Stimulated activated CD4-positive, alpha-beta T cell treated with anti-CD3 and anti-CD28 coated beads, Interleukin-15, amount 100 ng/mL, for 1 hour (primary cell): ENCODE data around the gene REG3G.

ENCODE experiments used
- DNase-seq, 2 donors: peaks; one replicate each; pipeline ENCODE4 v3.0.0-alpha.2; 2020; ENCODE audit warnings: low read depth in 1 of 2, low spot score in 1 of 2

Gene REG3G

DNA sequence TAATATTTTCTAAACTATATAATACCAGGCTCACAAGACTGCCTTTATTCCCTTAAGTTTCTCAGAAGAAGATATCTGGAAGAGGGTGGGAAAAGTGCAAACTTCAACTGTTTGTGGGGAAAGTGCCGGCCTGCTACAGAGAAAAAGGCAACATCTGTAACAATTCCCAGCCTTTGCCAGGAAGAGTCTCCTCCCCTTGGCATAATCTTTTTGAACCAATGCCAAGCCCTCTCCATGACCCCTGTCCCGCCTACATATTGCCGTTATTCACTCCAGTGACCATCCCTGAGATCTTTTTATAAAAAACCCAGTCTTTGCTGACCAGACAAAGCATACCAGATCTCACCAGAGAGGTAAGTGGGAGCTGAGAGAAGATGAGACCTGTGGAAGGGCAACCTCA lies at the start of gene REG3G:
Gene REG3G, plus strand, starts transcription at position 282 of the 400 bp plus-strand sequence. CDS start 392 bp downstream, outside the sequence.
- no peak for DNase-seq

DNA sequence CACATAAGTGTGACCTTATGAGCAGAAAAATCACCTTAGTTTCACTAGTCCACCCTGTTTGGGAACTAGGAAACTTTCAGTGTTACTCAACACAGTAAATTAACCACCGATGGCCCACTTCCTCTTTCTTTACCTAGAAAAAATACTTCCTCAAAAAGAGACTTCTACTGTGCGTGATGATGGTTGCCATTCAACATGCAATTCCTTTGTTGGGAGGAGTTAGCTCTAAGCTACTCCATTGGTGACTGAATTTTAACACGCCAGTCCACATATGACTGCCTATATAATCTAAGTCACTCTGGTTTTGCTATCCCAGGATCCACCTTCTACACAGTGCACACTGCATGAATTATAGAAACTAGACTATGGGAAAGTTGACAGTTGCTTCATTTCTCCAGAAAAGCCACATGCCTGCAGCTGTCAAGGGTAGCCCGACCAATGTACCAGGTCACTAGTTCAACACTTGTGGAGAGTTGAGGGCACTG lies 47.8 kb upstream of the REG3G start:
- DNase-seq = no peak

DNA sequence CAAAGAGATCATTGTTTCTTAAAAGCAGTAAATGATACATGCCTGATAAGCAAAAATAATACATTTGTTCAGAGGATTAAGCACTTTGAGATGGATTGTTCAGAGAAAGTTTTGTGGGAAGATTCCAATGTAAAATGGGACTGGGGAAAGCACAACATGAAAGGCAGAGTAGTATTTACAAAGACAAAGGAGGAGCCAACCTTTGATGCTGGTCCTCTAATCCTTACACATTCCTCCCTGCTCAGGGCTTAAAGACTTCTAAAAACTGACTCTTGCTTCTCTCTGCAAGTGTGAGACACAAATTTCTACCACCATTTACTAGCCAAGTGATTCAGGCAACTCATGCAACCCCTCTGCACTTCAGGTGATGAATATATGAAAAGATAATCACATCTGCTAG lies 47.2 kb upstream of the REG3G start:
- no peak for DNase-seq

DNA sequence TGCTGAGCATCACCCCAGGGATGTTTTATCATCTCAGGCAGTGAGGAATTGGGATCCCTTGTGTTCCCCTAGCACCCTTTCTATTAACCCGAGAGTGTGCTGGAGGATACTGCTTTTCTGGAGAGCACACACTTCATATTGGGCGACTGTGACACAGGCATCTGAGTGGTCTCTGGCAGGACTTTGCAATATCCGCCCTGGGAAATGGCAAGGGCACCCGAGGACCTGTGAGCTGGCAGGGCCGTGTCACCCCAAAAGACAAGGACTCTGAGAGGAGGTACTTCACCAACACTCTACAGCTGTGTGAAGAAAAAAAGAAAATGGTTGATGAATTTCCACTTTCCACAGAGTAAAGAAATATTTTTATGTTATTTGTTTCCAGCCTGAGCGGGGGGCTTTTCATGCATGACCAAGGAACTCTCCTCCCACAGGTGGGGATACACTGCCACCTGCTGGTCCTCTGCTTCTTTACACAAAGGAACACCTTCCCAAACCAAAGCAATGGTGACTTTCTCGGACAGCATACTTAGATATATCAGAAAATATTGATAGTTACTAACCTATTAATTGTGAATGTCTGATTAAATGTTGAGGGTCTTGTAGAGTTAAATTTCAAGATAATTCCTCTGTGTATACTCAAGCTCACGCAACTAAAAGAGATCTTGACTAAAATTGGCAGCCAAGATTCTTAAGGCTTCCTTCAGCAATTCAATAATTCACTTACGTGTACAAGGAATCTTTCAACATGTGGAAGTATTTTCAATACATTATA lies 45.9 kb upstream of the REG3G start:
- DNase-seq = no peak

DNA sequence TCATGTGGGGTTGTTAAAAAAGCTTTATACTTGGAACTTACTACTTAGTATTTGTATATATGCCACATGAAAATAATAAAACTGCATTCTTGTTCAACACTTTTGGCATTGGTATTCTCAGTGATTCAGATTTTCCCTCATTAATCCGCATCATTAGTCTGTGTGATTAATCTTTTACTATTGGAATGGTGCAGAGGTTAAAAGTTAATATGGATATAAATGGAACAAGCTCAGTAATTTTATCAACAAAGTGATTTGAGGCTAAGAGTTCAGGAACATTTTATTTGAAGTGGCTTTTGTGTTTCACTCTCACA lies 45.4 kb upstream of the REG3G start:
- no peak for DNase-seq

DNA sequence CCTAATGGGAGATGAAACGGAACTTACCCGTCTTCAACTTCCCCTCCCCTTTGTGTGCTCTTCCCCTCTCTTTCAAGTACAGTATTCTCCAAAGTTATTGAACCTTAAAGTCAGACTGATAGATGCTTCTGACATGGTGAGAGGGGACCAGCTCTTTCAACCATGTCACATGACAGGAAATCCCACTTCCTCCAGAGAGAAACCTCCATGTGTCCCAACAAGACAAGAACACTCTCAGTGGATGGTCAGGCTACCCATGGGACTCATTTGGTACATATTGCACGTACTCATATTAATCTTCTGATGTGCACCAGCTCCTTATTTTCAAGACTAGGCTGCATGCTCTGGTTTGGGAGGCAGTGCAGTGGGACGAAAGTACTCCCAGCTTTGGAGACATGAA lies 44.6 kb upstream of the REG3G start:
- no peak for DNase-seq

DNA sequence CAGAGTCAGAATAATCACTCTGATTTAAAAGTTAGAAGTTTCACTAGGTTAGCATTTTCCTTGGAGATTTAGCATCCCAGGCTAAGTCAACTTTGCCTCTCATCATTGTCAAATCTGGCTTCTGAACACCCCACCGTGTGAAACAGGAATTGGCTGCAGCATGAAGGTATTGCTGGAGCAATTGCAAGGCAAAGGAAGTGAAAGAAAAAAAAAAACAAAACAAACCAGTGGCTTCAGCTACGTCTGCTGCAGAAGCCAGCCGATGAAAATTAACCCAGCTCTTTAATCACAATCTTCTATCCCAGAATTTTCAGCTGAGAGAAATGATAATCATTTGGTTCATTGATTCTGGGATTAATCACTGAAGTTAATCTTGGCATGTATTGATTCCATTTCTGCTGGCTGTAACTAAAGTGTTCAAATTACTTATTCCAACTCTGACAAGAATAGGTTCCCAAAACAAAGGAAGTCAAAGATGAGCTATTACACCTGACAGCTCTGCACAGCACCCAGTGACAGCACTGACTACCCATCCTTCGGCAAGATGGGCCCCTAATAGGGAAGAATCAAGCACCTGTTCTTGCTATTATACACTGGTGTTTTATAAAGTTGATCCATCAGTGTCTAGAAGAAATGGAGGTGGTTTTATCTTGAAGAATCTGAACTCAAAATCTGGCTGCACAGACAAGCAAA lies 42.7 kb upstream of the REG3G start:
- no peak for DNase-seq

DNA sequence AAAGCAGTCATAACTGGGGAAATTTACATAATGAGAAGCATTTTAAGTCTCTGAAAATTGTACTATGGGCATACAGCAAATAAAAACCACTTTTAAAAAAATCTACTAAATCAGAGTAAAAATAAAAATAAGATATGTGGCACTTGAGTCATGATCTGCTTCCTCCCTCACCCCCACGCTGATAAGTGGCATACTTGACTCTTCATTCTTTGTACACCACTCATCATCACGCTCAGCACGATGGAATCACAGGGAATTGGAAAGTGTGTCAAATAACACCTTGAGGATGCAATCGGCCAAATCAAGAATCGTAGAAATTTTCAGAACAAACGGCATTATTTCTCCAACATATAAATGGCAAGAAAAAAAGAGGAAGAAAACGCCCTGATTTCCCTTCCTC lies 41.1 kb upstream of the REG3G start:
- no peak for DNase-seq

DNA sequence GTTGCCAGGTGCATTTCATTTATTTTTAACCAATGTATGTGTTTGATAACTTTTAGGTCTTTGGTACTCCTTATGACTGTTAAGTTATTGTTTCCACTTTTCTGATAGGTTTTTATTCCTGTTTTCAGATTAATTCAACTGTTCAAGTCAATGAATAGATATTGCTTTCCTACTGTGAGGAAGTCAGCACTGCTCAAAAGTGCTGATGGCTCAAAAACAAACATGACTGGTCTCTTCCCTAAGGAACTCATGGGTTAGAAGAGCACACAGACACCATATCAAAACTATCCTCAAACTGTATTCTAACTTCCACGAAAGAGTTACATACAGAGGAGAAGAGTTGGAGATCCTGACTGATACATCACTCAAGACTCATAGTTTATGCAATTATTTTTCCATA lies 39.9 kb upstream of the REG3G start:
- no peak for DNase-seq

DNA sequence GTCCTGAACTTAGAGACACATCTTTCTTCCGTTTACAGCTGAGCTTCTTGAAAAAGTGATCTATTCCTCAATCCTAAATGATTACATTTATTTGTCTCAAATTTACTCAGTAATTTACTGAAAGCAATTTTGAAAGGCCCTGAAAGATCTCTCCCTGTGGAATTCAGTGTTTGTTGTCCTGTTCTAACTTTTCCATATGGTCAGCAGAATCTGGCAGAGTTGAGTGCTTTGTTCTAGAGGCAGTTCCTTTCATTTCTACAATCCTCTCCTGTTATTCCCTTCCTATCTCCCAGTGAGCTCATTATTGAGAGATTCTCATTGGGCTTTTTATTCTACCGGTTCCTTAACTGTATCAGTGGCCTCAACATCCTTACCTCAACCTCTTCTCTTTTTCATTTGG lies 36.5 kb upstream of the REG3G start:
- DNase-seq = no peak

DNA sequence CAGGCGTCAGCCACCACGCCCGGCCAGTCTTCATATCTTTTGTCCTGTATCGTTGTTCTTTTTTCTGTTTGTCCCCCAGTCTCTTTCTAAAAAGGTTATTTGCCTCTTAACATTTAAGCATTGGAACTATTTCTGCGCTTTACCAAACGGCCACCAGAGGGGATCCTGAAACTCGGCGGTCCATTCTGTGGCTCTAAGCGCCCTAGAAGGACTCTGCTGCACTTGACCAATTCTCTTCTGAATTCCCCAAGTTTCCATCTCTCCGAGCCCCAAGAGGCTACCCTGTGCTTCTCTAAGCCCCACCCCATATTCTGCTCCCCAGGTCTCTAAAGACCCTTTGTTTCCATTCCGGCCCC lies 33.1 kb upstream of the REG3G start:
- no peak for DNase-seq

DNA sequence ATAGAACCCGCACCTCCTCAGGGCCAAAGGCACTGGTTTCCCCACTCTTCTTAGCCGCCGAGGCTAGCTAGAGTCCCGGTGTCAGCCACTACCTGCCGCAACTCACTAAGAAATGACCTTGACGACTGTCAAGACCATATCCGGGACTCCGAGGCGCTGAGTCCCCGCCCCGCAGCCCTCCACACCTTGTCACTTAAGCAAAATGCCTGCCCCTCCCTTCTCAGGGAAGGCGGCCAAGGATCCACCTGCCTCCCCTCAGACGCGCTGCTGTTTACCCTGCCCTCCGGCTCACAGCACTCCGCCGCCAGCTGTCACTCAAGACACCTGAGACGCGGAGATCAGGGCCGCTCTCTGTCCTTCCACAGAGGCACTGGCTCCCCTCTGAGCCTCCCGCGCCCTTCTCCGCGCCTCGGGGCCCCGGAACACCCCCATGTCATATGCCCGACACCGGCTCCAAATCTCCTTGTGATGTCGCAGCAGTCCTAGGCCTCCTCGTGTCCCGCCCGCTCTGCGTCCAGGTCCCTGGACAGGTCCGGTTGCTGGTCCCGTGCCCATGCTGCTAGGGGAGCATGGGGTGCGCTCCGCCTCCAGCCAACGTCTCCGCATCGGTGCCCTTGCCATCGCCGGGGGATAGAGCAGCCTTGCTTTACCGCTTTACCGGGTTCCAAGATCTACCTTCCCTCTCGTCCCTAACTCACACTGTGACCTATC lies 32.5 kb upstream of the REG3G start:
- no peak for DNase-seq

DNA sequence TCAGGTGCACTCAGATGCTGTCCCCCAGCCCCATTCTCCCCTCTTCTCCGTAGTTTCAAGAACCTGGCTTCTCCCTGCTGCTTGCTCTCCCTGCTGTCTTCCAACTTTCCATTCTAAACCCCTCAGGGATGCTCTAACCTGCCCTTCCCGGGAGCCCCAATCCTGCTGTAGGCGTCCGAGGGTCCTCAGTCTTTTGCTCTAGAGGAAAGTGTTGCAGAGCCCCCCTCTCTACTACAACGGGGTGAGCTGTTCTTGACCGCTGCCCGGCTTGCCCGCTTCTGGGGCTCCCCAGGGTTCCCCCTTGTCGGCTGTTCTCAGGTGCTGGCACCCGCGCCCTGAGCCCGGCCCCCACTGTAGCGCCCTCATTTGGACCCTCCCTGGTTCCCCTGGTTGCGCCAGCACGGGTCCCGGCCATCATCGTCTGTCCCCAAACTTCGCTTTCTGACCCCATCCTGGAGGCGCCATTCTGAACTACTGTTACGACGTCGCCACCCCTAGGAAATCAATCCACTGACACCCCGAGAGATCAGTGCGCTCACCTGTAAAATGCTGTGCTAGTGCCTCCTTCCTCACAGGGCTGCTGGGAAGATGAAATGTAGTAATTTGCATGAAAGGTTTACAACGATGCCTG lies 31.9 kb upstream of the REG3G start:
- DNase-seq = no peak

DNA sequence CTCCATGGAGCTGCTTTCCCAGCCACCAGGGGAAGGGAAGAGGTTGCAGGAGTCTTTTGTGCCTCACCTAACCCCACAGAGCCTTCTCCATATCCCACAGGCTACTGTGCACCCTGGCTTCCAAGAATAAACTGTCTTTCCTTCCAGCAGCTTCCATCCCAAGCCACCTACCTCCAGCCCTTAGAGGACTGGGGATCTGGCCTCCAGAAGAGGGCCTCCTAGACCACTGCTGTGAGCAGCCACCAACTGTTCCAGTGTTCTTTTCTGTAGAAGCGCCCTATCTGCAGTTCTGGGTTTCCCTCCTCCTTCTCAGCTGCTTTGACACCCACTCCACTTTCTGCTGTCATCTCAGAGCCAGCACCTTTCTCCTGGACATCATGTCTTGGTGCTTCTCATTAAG lies 30.7 kb upstream of the REG3G start:
- DNase-seq = no peak

DNA sequence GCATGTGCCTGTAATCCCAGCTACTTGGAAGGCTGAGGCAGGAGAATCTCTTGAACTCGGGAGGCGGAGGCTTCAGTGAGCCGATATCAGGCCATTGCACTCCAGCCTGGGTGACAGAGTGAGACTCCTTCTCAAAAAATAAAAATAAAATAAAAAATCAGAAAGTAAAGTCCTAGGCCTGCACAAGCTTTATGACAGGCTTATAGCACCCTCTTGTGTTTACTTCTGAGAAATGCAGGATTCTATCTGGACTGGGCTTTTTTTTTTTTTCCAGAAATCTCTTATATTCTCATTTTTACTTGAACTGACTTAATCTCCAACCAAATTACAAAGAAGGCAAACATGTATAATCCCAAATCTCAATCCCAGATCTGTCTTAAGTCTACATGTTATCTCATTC lies 26.1 kb upstream of the REG3G start:
- no peak for DNase-seq

DNA sequence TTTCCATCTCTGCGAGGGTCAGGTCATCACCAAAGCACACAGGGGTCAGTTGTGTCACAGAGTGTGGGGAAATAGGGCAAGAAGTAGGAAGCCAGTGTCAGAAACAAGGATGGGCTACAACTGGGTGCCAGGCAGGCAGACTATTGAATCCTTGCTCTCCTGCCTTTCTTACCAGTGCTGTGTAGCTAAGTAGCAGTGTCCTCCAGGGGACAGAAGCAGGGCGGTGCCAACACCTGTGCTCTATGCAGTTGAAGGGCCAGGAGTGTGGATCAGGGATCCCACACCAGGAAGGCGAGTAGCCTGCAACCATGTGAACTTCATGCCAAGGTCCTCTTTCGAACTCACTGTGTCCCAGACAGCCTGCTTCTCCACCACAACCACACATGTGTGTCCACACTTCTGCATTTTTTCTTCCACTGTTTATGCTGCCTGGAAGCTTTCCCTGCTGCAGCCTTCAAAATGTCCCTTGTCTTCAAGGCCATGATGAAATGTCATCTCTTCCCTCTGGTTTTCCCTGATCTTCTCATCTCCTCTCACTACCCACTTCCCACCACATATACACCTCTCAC lies 25.4 kb upstream of the REG3G start:
- DNase-seq = no peak

DNA sequence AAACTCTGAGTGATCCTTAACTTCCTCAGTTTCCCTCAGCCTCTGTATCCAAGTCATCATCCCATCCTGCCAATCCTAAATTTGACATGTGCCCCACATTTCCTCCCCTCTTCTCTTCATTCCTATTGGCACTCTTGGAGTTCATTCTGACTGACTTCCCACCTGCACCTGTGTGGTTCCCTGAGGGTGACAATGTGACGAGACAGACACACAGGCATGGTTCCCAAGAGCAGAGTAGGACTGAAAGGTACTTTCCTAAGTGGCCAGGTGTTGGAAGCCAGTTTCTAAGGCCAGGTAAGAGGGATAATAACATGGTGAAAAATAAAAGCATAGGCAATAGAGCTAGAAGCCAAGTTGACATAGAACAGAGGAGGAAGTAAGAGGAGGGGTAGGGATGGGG lies 24.2 kb upstream of the REG3G start:
- no peak for DNase-seq

DNA sequence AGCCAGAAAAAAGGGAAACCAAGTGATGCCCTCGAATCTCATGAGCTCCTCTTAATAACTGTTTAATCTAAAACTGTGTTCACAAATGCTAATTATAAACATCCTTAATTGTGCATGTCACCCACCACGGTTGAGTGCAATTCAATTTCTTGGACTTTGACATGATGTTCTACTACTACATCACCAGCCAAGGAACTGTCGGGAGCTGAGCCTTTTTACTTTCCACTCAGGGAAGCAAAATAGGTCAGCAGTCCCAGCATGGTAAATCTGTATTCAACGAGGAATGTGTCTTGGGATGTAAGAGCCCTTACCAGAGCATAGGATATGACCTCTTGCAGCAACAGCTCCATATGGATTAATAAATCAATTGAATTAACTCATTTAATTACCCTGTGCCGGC lies 20.8 kb upstream of the REG3G start:
- DNase-seq = no peak

DNA sequence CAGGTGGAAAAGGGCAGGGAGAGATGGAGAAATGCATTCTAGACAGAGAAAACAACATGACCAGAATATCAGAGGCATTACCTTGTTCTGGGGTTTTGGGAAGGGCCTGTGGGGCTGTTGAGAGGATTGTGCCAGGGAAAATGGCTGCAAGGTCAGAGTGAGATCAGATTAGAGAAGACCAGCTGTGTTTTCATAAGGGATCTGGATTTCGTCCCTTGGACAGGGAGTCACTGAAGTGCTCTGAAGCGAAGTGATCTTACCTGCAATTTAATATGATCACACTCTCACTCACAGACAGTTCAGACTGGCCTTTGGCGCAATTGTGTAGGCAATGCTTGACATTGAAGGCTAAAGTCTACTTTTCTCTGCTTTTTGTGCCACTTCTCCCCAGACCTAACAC lies 20.3 kb upstream of the REG3G start:
- DNase-seq = no peak

DNA sequence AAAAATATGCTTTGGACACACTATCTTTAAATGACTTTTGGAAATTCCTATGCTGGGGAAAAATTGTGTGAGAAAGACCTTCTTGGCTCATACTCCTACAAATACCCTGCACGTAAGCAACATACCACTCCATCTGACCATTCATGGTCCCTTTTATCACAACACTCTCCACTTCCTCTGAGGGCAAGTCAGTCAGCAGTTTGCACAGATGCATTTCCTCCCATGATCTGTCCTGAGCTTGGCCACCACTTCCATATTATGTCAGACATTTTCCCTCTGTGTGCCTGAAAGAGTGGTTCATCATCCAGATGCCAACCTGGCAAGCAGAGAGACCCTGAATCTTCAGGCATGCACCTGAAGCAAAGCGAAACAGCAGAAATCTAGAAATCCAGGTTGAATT lies 16.1 kb upstream of the REG3G start:
- DNase-seq = no peak

DNA sequence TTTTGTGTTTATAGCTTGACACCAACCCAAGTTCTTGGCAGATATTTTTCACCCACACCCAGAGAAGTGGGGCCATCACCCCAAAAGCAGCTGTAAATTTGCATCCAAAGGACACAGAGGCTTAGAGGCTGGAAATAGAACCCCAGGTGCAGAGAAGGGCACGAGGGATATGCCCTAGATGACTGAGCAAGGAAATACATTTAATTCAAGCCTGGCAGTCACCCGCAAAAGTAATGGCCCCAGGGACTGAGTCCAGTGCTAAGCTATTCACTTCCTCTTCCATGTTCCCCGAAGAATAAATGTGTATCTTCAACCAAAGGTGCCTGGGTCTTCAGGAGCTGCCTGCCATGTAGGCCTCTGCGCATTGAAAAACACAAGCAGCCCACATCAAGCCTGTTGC lies 14.0 kb upstream of the REG3G start:
- DNase-seq = no peak

DNA sequence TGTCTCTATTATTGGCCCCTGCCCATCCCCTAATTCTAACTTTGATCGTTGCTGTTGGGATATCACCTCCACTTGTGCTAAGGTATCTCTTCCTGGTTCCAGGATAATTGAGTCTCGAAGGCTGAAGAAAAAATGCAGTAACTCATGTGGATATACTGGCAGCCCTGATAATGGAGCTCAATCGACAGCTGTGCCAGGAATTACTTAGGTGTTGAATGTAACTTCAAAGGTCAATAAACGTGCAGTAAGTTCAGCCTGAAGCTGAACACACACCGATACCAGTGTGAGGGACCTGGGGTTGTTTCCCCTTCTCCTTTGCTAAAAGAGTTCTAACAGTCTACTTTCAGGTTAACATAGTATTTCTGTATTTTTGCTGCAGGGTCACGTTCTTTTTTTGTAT lies 11.9 kb upstream of the REG3G start:
- no peak for DNase-seq
